Gastrocnemius medialis (tissue), 4 donors: ENCODE measurements around the gene SAP30L. TPM values are rescaled to one million over a fixed set of nuclear protein-coding genes. Genes with fewer than 3 reads are reported as not detected.

Experiments
- ATAC-seq, 2 donors: fragments of 150-250 bp; one replicate each; pipeline ENCODE4 v1.9.1; 2016
- DNase-seq, 2 donors: peaks; one replicate each; pipeline ENCODE4 v3.0.0-alpha.2; 2019
- H3K27ac ChIP-seq, 4 donors: fragments of 200-600 bp; sonication (generic); 1 replicate in 1 of 4; 2 replicates in 3 of 4; pipeline ENCODE4 v1.5.1; 2016 to 2018; ENCODE audit warnings: mild to moderate bottlenecking in 2 of 4, moderate library complexity in 1 of 4
- H3K27me3 ChIP-seq, 3 donors: fragments of 200-600 bp; sonication (generic) in 2 of 3; 1 replicate in 1 of 3; 2 replicates in 2 of 3; pipeline versions ENCODE4 v1.5.1 to v1.6.0; 2016 to 2019; ENCODE audit warnings: mild to moderate bottlenecking in 1 of 3, moderate library complexity in 1 of 3
- H3K36me3 ChIP-seq, 2 donors: fragments of 200-600 bp; sonication (generic) in 1 of 2; one replicate each; pipeline ENCODE4 v1.5.1; 2017 to 2018
- H3K4me1 ChIP-seq, 2 donors: fragments of 200-600 bp; sonication (generic) in 1 of 2; one replicate each; pipeline ENCODE4 v1.5.1; 2016 to 2017; ENCODE audit warnings: mild to moderate bottlenecking in 2 of 2
- H3K4me3 ChIP-seq, 4 donors: fragments of 200-600 bp; sonication (generic) in 3 of 4; 1 replicate in 1 of 4; 2 replicates in 3 of 4; pipeline ENCODE4 v1.5.1; 2016 to 2019; ENCODE audit warnings: mild to moderate bottlenecking in 2 of 4
- H3K9me3 ChIP-seq, 3 donors: fragments of 200-600 bp; sonication (generic) in 2 of 3; 1 replicate in 1 of 3; 2 replicates in 2 of 3; pipeline ENCODE4 v1.5.1; 2016 to 2019
- CTCF ChIP-seq, 5 experiments: fragments of 450-650 bp in 3 of 5; fragments of 200-600 bp in 2 of 5; sonication (generic) in 2 of 5; IDR thresholded peaks in 4 of 5; conservative IDR thresholded peaks in 1 of 5; 1 replicate in 4 of 5; 2 replicates in 1 of 5; pipeline ENCODE4 v1.5.1; 2016 to 2019; ENCODE audit warnings: antibody characterized with exemption in 5 of 5, mild to moderate bottlenecking in 3 of 5, moderate library complexity in 3 of 5
- POLR2A ChIP-seq, 2 donors: fragments of 450-650 bp; IDR thresholded peaks; one replicate each; pipeline ENCODE4 v1.6.1; 2017; ENCODE audit warnings: antibody characterized with exemption in 2 of 2, mild to moderate bottlenecking in 2 of 2, moderate library complexity in 2 of 2
- in situ Hi-C, 4 donors: fragments of 200-750 bp; cut with MboI; loops; one replicate each; pipeline versions ENCODE4 v1.15.0 to v1.8.0; 2017; ENCODE audit warnings: low sequenced_read_pairs in 4 of 4
- intact Hi-C: fragments of 100-400 bp; cut with DNase I; formaldehyde crosslinking; loops from one replicate; pipeline ENCODE4 v1.15.1; 2023; ENCODE audit warnings: low total_unique reads
- total RNA-seq, 4 donors: library from RNA; depleted of rRNA; stranded (reverse); fragments of >200 nt; gene quantifications; one replicate each; pipeline versions ENCODE4 v1.1.0 to v1.2.3, GENCODE V29; 2016

The SAP30L gene
- total RNA-seq, 4 donors from 2014 or later = 18.8 to 35.6 (median 25.5) TPM

- Histone ChIP-seq H3K36me3 (no peaks in the 10 kb centered on the region), H3K27ac (no peak overlapping the region), H3K4me3 (no peak overlapping the region), H3K4me1 (no peaks in the 10 kb centered on the region), H3K9me3 (no peaks in the 10 kb centered on the region), H3K27me3 (peaks cover 0 to 21% (median 15%) of the 10 kb centered on the region in 3 donors)
- ATAC-seq = no peak
- intact Hi-C loops (no loop called here), in situ Hi-C loops (no loop called here)
- TF ChIP-seq CTCF (IDR thresholded peaks at IDR 0.05 in 4 of 5, conservative IDR thresholded peaks at IDR 0.05 in 1 of 5) (no peak), POLR2A (IDR thresholded peaks at IDR 0.05) (no peak)
- no peak for DNase-seq
Observed at GRCh38 chr5:154498591-154498990, 52.8 kb downstream of the SAP30L start.

GRCh38 chr5:154498994-154499393, 53.2 kb downstream of the SAP30L start:
- Histone ChIP-seq H3K27ac (no peak overlapping the region), H3K27me3 (peaks cover 0 to 18% (median 11%) of the 10 kb centered on the region in 3 donors), H3K4me1 (no peaks in the 10 kb centered on the region), H3K36me3 (no peaks in the 10 kb centered on the region), H3K4me3 (no peak overlapping the region), H3K9me3 (no peaks in the 10 kb centered on the region)
- ATAC-seq (no peak), DNase-seq (no peak)
- intact Hi-C loops (no loop called here), in situ Hi-C loops (no loop called here)
- TF ChIP-seq POLR2A (IDR thresholded peaks at IDR 0.05) (no peak), CTCF (IDR thresholded peaks at IDR 0.05 in 4 of 5, conservative IDR thresholded peaks at IDR 0.05 in 1 of 5) (no peak)

- H3K4me1 ChIP-seq = no peaks in the 10 kb centered on the region
- no peak for ATAC-seq
- H3K27me3 ChIP-seq = peaks cover 0 to 4% (median 2%) of the 10 kb centered on the region in 3 donors
- H3K36me3 ChIP-seq = no peaks in the 10 kb centered on the region
- H3K9me3 ChIP-seq = no peaks in the 10 kb centered on the region
- in situ Hi-C loops (no loop called here), intact Hi-C loops (no loop called here)
- no peak overlapping the region for H3K27ac ChIP-seq
- no peak overlapping the region for H3K4me3 ChIP-seq
- no peak for TF ChIP-seq CTCF (IDR thresholded peaks at IDR 0.05 in 4 of 5, conservative IDR thresholded peaks at IDR 0.05 in 1 of 5)
- no peak for TF ChIP-seq POLR2A (IDR thresholded peaks at IDR 0.05)
- no peak for DNase-seq
Observed at GRCh38 chr5:154501566-154501965, 55.8 kb downstream of the SAP30L start.

- DNase-seq (no peak), ATAC-seq (no peak)
- Histone ChIP-seq H3K27ac (no peak overlapping the region), H3K36me3 (no peaks in the 10 kb centered on the region), H3K4me1 (no peaks in the 10 kb centered on the region), H3K9me3 (no peaks in the 10 kb centered on the region), H3K4me3 (no peak overlapping the region), H3K27me3 (peaks cover 0 to 4% (median 0%) of the 10 kb centered on the region in 3 donors)
- TF ChIP-seq POLR2A (IDR thresholded peaks at IDR 0.05) = no peak
- TF ChIP-seq CTCF (IDR thresholded peaks at IDR 0.05 in 4 of 5, conservative IDR thresholded peaks at IDR 0.05 in 1 of 5) = no peak
- in situ Hi-C loops (no loop called here), intact Hi-C loops (no loop called here)
Observed at GRCh38 chr5:154502180-154502579, 56.4 kb downstream of the SAP30L start.

- no peaks in the 10 kb centered on the region for H3K36me3 ChIP-seq
- no peak for TF ChIP-seq CTCF (IDR thresholded peaks at IDR 0.05 in 4 of 5, conservative IDR thresholded peaks at IDR 0.05 in 1 of 5)
- TF ChIP-seq POLR2A (IDR thresholded peaks at IDR 0.05) = no peak
- peaks cover 0 to 4% (median 0%) of the 10 kb centered on the region in 3 donors for H3K27me3 ChIP-seq
- in situ Hi-C loops = no loop called here
- H3K4me1 ChIP-seq = no peaks in the 10 kb centered on the region
- no peak overlapping the region for H3K27ac ChIP-seq
- intact Hi-C loops = no loop called here
- no peak overlapping the region for H3K4me3 ChIP-seq
- ATAC-seq (no peak), DNase-seq (no peak)
- no peaks in the 10 kb centered on the region for H3K9me3 ChIP-seq
Observed at GRCh38 chr5:154503698-154504039, 57.9 kb downstream of the SAP30L start.
